Transverse colon (tissue), 4 donors: ENCODE data around the gene ZBTB20. TPM values are rescaled to one million over a fixed set of nuclear protein-coding genes. Genes with fewer than 3 reads are reported as not detected.

ENCODE experiments used
- DNase-seq: peaks from one replicate; pipeline ENCODE4 v3.0.0-alpha.2; 2019
- H3K27ac ChIP-seq, 4 donors: fragments of 200-600 bp; sonication (generic); 2 replicates each; pipeline ENCODE4 v1.5.1; 2016 to 2018; ENCODE audit warnings: inconsistent platforms in 4 of 4
- H3K27me3 ChIP-seq: fragments of 200-600 bp; sonication (generic); 2 replicates; pipeline ENCODE4 v1.5.1; 2017; ENCODE audit warnings: inconsistent platforms
- H3K36me3 ChIP-seq, 4 donors: fragments of 200-600 bp; sonication (generic); 2 replicates each; pipeline ENCODE4 v1.5.1; 2017 to 2019; ENCODE audit warnings: inconsistent platforms in 4 of 4
- H3K4me1 ChIP-seq, 4 donors: fragments of 200-600 bp; sonication (generic); 2 replicates each; pipeline ENCODE4 v1.5.1; 2017 to 2020; ENCODE audit warnings: inconsistent platforms in 4 of 4
- H3K4me3 ChIP-seq, 4 donors: fragments of 200-600 bp; sonication (generic); 1 replicate in 1 of 4; 2 replicates in 3 of 4; pipeline versions ENCODE4 v1.5.1 to v1.6.1; 2017 to 2019; ENCODE audit warnings: inconsistent platforms in 4 of 4
- H3K9me3 ChIP-seq, 2 donors: fragments of 200-600 bp; sonication (generic); 2 replicates each; pipeline ENCODE4 v1.5.1; 2017 to 2019; ENCODE audit warnings: inconsistent platforms in 2 of 2
- EP300 ChIP-seq: sonication (generic); formaldehyde crosslinking; IDR thresholded peaks from one replicate; pipeline ENCODE4 v1.6.1; 2017; ENCODE audit warnings: antibody characterized with exemption, low read depth
- POLR2A ChIP-seq: fragments of 450-650 bp; IDR thresholded peaks from one replicate; pipeline ENCODE4 v1.6.1; 2016; ENCODE audit warnings: antibody characterized with exemption, mild to moderate bottlenecking, moderate library complexity
- POLR2AphosphoS5 ChIP-seq, 3 donors: sonication (generic); formaldehyde crosslinking; IDR thresholded peaks; one replicate each; pipeline ENCODE4 v1.6.1; 2016; ENCODE audit warnings: antibody characterized with exemption in 3 of 3
- WGBS, 2 donors: methylation state at CpG; one replicate each; pipeline ENCODE4 v1.1.5; 2018; ENCODE audit warnings: low coverage in 1 of 2; 5-methylcytosine and 5-hydroxymethylcytosine counted together
- in situ Hi-C, 4 donors: fragments of 200-750 bp; cut with MboI; loops; one replicate each; pipeline versions ENCODE4 v1.15.0 to v1.15.1; 2017; ENCODE audit warnings: low sequenced_read_pairs in 3 of 4, low pct_ligation_motif_present in 1 of 4, low pct_unique_long_range_greater_than_20kb in 1 of 4
- intact Hi-C: fragments of 100-400 bp; cut with DNase I; formaldehyde crosslinking; loops from one replicate; pipeline ENCODE4 v1.15.1; 2023; ENCODE audit warnings: low total_unique reads
- total RNA-seq, 4 donors: library from RNA; depleted of rRNA; stranded (reverse); fragments of >200 nt; gene quantifications; one replicate each; pipeline ENCODE4 v1.1.0, GENCODE V29; 2016
- TF ChIP-seq, protein P1 (sequence below), 5 experiments: fragments of 200-600 bp in 3 of 5; fragments of 450-650 bp in 2 of 5; sonication (generic) in 3 of 5; IDR thresholded peaks; 1 replicate in 2 of 5; 2 replicates in 3 of 5; pipeline ENCODE4 v1.5.1; 2016 to 2017; ENCODE audit warnings: antibody characterized with exemption in 5 of 5, inconsistent platforms in 3 of 5, mild to moderate bottlenecking in 2 of 5, moderate library complexity in 1 of 5

The ZBTB20 gene
- total RNA-seq, 4 donors from 2014 or later, result 44.6 to 50.5 (median 46.4) TPM

DNA sequence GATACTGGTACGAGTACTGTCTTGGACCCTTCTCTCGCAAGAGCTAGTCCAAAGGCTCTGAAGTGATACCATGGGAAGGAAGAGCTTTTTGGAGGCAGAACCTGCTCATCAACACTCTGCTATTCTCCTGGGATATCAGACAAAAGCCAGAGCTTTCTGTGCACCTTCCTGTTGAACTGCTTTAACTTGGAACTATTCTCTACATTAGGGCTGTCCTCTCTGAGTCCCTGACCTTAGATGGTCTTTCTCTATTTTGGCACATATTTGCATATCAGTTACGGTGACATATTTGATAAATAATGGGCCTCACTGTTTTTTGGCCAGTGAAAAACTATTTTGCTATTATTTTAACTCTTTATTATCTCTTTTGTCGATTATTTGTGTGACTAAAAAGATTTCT is 706.4 kb downstream of the ZBTB20 start:
- H3K4me3 ChIP-seq, result no peak overlapping the region
- intact Hi-C loops, result no loop called here
- H3K36me3 ChIP-seq, result no peaks in the 10 kb centered on the region
- peaks cover 0 to 12% (median 0%) of the 10 kb centered on the region in 4 donors for H3K4me1 ChIP-seq
- WGBS, 2 donors, result 83 to 93% methylated on average over 4 of the region's 4 CpGs
- DNase-seq, result no peak
- in situ Hi-C loops, result no loop called here
- H3K27ac ChIP-seq, result no peak overlapping the region
- no peak for TF ChIP-seq POLR2A
- TF ChIP-seq, protein P1, sequence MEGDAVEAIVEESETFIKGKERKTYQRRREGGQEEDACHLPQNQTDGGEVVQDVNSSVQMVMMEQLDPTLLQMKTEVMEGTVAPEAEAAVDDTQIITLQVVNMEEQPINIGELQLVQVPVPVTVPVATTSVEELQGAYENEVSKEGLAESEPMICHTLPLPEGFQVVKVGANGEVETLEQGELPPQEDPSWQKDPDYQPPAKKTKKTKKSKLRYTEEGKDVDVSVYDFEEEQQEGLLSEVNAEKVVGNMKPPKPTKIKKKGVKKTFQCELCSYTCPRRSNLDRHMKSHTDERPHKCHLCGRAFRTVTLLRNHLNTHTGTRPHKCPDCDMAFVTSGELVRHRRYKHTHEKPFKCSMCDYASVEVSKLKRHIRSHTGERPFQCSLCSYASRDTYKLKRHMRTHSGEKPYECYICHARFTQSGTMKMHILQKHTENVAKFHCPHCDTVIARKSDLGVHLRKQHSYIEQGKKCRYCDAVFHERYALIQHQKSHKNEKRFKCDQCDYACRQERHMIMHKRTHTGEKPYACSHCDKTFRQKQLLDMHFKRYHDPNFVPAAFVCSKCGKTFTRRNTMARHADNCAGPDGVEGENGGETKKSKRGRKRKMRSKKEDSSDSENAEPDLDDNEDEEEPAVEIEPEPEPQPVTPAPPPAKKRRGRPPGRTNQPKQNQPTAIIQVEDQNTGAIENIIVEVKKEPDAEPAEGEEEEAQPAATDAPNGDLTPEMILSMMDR (IDR thresholded peaks at IDR 0.05), result no peak
- no peak for TF ChIP-seq POLR2AphosphoS5 (IDR thresholded peaks at IDR 0.05)
- no peaks in the 10 kb centered on the region for H3K27me3 ChIP-seq
- H3K9me3 ChIP-seq, result no peaks in the 10 kb centered on the region

DNA sequence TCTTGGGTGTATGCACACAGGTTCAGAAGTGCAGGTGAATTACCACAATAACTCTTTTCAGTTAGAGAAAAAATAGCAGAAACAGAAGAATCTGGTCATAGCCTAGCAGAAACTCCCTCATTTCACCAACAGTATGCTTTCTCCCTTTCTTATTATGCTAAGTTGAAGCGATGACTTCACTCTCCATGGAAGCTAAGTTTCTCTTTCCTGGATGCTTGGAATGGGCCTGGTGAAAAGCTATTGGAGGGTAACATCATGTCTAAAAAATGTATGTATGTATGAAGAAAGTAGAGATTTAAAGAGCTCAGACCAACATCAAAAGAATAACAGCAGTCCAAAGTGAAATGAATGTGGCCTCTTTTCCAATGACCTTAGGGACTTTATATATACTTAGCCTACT is 707.8 kb downstream of the ZBTB20 start:
- DNase-seq, result no peak
- H3K36me3 ChIP-seq, result no peaks in the 10 kb centered on the region
- TF ChIP-seq, protein P1 (IDR thresholded peaks at IDR 0.05), result no peak
- no peak for TF ChIP-seq EP300
- no peak for TF ChIP-seq POLR2AphosphoS5 (IDR thresholded peaks at IDR 0.05)
- no peak for TF ChIP-seq POLR2A
- WGBS, 2 donors, result 73 to 97% methylated on average over 1 of the region's 1 CpG
- H3K9me3 ChIP-seq, result no peaks in the 10 kb centered on the region
- in situ Hi-C loops (no loop called here), intact Hi-C loops (no loop called here)
- H3K4me1 ChIP-seq, result peaks cover 0 to 12% (median 0%) of the 10 kb centered on the region in 4 donors
- H3K4me3 ChIP-seq, result no peak overlapping the region
- no peak overlapping the region for H3K27ac ChIP-seq
- H3K27me3 ChIP-seq, result no peaks in the 10 kb centered on the region

DNA sequence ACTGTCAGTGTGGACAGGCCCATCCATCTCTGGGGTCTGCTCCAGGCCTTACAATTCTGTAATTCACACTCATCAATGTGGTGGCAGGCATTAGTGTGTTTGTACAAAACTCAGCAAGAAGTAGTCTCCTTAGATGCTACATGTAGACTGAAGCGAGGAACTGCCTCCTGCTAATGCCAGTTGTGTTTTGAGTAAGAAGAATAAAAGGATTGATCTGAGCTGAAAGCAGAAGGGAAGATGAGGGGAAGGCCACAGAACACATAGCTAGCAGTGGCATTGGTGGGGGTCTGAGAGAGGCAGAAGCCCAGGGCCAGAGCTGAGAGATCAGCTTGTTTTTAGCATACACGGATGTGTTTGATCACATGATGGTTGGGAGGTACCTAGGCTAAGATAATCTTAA is 709.2 kb downstream of the ZBTB20 start:
- no peak for DNase-seq
- TF ChIP-seq POLR2A (no peak), POLR2AphosphoS5 (IDR thresholded peaks at IDR 0.05) (no peak), EP300 (no peak)
- TF ChIP-seq, protein P1 (IDR thresholded peaks at IDR 0.05), result no peak
- intact Hi-C loops, result no loop called here
- Histone ChIP-seq H3K36me3 (no peaks in the 10 kb centered on the region), H3K27ac (no peak overlapping the region), H3K9me3 (no peaks in the 10 kb centered on the region), H3K4me1 (peaks cover 0 to 12% (median 0%) of the 10 kb centered on the region in 4 donors), H3K4me3 (no peak overlapping the region), H3K27me3 (no peaks in the 10 kb centered on the region)
- 89% methylated on average over 2 of the region's 2 CpGs; no CpG with 5 or more reads in 1 of the 2 donors for WGBS, 2 donors
- in situ Hi-C loops, result no loop called here

DNA sequence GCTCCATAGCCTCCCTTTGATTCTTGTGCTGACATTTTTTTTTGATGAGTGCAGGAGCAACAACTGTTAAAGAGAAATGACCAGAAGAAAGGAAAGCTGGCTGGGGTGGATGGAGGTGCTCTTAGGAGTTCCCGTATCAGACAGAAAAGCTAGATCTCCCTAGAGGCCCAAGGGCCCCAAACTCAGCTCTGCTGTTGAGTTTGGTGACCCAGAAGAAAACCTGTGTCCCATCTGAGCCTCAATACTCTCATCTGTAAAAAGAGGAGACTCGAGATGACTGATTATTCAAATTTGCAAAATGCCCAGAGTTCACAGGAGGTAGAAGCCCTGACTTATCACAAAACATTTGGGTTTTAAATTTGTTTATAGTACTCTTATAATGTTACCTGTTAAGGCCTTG is 710.9 kb downstream of the ZBTB20 start:
- H3K4me1 ChIP-seq, result peaks cover 0 to 6% (median 0%) of the 10 kb centered on the region in 4 donors
- 60 to 86% methylated on average over 2 of the region's 2 CpGs for WGBS, 2 donors

More for the DNA sequence above, 710.9 kb downstream of the ZBTB20 start:
- TF ChIP-seq, protein P1 (IDR thresholded peaks at IDR 0.05), result no peak
- TF ChIP-seq POLR2A (no peak), POLR2AphosphoS5 (IDR thresholded peaks at IDR 0.05) (no peak), EP300 (no peak)
- no peaks in the 10 kb centered on the region for H3K27me3 ChIP-seq
- no peak for DNase-seq
- H3K4me3 ChIP-seq, result no peak overlapping the region
- intact Hi-C loops, result no loop called here
- H3K27ac ChIP-seq, result no peak overlapping the region
- no peaks in the 10 kb centered on the region for H3K36me3 ChIP-seq
- in situ Hi-C loops, result no loop called here
- H3K9me3 ChIP-seq, result no peaks in the 10 kb centered on the region
